IMR-90 (cell line): ENCODE data around the gene GDPD1.

ENCODE experiments used
- CEBPB ChIP-seq: IDR thresholded peaks from 2 replicates; pipeline ENCODE4 v1.6.1; 2012; ENCODE audit warnings: low read depth, low read length, improper control_type of control experiment
- CHD1 ChIP-seq: IDR thresholded peaks from 2 replicates; pipeline ENCODE4 v1.6.1; 2012; ENCODE audit warnings: low read depth, low read length, improper control_type of control experiment
- CTCF ChIP-seq: conservative IDR thresholded peaks from 2 replicates; pipeline ENCODE4 v1.5.1; 2012; ENCODE audit warnings: mild to moderate bottlenecking, low read depth, low read length, improper control_type of control experiment
- ELK1 ChIP-seq: fragments of 150-350 bp; IDR thresholded peaks from 2 replicates; pipeline ENCODE4 v1.6.1; 2016; ENCODE audit warnings: low read depth, mild to moderate bottlenecking, low read length, moderate library complexity, borderline replicate concordance
- FOS ChIP-seq: fragments of 150-350 bp; IDR thresholded peaks from 2 replicates; pipeline ENCODE4 v1.6.1; 2016; ENCODE audit warnings: low read depth, low read length
- MAFK ChIP-seq: IDR thresholded peaks from 2 replicates; pipeline ENCODE4 v1.6.1; 2012; ENCODE audit warnings: low read depth, low read length, improper control_type of control experiment
- NFE2L2 ChIP-seq: fragments of 150-350 bp; IDR thresholded peaks from 2 replicates; pipeline ENCODE4 v1.6.1; 2016; ENCODE audit warnings: low read depth, mild to moderate bottlenecking, low read length
- POLR2A ChIP-seq: IDR thresholded peaks from 2 replicates; pipeline ENCODE4 v1.6.1; 2012; ENCODE audit warnings: mild to moderate bottlenecking, low read depth, low read length
- RAD21 ChIP-seq: IDR thresholded peaks from 2 replicates; pipeline ENCODE4 v1.6.1; 2012; ENCODE audit warnings: low read length, improper control_type of control experiment
- RCOR1 ChIP-seq: IDR thresholded peaks from 2 replicates; pipeline ENCODE4 v1.6.1; 2012; ENCODE audit warnings: mild to moderate bottlenecking, low read length, improper control_type of control experiment; ENCODE audit not compliant: insufficient replicate concordance
- RFX5 ChIP-seq: IDR thresholded peaks from 2 replicates; pipeline ENCODE4 v1.8.0; 2012; ENCODE audit warnings: low read depth, mild to moderate bottlenecking, low read length, moderate library complexity
- TF ChIP-seq, protein P1 (sequence below): fragments of 150-350 bp; IDR thresholded peaks from 2 replicates; pipeline ENCODE4 v1.6.1; 2017; ENCODE audit warnings: mild to moderate bottlenecking, antibody characterized with exemption, low read length, low read depth

DNA sequence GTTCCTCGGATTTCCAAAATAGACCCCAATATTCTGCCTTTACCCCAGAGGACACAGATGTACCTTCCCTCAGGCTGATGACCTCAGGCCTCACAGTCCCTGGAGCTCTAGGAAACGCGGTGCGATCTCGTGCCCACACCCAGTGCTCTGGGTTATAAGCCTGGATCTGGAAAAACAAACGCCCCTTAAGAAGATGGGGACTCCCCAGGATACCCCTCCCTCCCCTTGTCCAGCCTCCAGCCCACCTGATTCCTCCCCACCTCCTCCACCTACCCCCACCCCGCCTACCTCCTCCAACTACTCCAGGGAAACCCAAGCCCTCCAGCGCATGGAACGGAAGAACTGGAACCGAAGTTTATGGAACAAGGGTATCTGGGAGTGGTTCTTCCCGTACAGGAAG is 45.6 kb upstream of the GDPD1 start:
- TF ChIP-seq POLR2A (no peak), CTCF (no peak), ELK1 (no peak), CEBPB (no peak), RCOR1 (no peak), RFX5 (no peak), NFE2L2 (no peak), MAFK (no peak), FOS (no peak), RAD21 (no peak), CHD1 (no peak)
- TF ChIP-seq, protein P1, sequence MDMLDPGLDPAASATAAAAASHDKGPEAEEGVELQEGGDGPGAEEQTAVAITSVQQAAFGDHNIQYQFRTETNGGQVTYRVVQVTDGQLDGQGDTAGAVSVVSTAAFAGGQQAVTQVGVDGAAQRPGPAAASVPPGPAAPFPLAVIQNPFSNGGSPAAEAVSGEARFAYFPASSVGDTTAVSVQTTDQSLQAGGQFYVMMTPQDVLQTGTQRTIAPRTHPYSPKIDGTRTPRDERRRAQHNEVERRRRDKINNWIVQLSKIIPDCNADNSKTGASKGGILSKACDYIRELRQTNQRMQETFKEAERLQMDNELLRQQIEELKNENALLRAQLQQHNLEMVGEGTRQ = no peak
